Pancreas (tissue), 10 donors: ENCODE data around the gene HS6ST1. TPM values are rescaled to one million over a fixed set of nuclear protein-coding genes. Genes with fewer than 3 reads are reported as not detected.

ENCODE experiments used
- ATAC-seq, 4 donors: fragments of 200-7000 bp; cut with Tn5 transposase; one replicate each; pipeline versions ENCODE4 v1.8.0 to v1.9.1; 2020; ENCODE audit warnings: mild to moderate bottlenecking in 4 of 4, moderate library complexity in 4 of 4
- DNase-seq, 6 donors: peaks; one replicate each; pipeline ENCODE4 v3.0.0-alpha.2; 2020
- FAIRE-seq: peaks from 2 replicates; lab custom pipeline; 2012; peaks lifted over from hg19 to GRCh38; lab: Jason Lieb, UNC
- H3K27ac ChIP-seq, 4 donors: fragments of 200-600 bp; sonication (generic); 1 replicate in 3 of 4; 2 replicates in 1 of 4; pipeline versions ENCODE4 v1.5.0 to v1.8.0; 2020
- H3K27me3 ChIP-seq, 4 donors: fragments of 200-600 bp; one replicate each; pipeline ENCODE4 v1.8.0; 2021
- H3K36me3 ChIP-seq, 3 donors: fragments of 200-600 bp; sonication (generic) in 1 of 3; one replicate each; pipeline versions ENCODE4 v1.5.0 to v1.8.0; 2020 to 2021
- H3K4me1 ChIP-seq, 3 donors: fragments of 200-600 bp; one replicate each; pipeline ENCODE4 v1.8.0; 2021
- H3K4me3 ChIP-seq, 4 donors: fragments of 200-600 bp; sonication (generic) in 2 of 4; one replicate each; pipeline versions ENCODE4 v1.5.0 to v1.8.0; 2020 to 2021
- H3K9me3 ChIP-seq, 4 donors: fragments of 200-600 bp; one replicate each; pipeline ENCODE4 v1.8.0; 2021
- WGBS, 2 donors: extraction: QIAGEN DNeasy Blood & Tissue Kit; methylation state at CpG; one replicate each; pipeline ENCODE4 v1.1.7; 2013; 5-methylcytosine and 5-hydroxymethylcytosine counted together
- intact Hi-C, 3 donors: fragments of 100-400 bp; cut with DNase I; formaldehyde crosslinking; loops; one replicate each; pipeline versions ENCODE4 v1.11.1 to v1.14.2; 2022
- polyA plus RNA-seq, 2 donors: library from polyadenylated mRNA; stranded (reverse); fragments of 200-250 nt; gene quantifications; one replicate each; pipeline ENCODE4 v1.2.3, GENCODE V29; 2013
- total RNA-seq, 6 donors: library from RNA; stranded (reverse); fragmentation: NEBNext Ultra II Directional in 4 of 6; extraction: Animal tissue kit (Norgen Biotek cat#: 25700) in 4 of 6; gene quantifications; one replicate each; pipeline versions ENCODE4 v1.2.1 to v1.2.4, GENCODE V29; 2021 to 2023
- TF ChIP-seq, protein P1 (sequence below), 4 donors: fragments of 200-600 bp; sonication (generic) in 3 of 4; IDR thresholded peaks; one replicate each; pipeline versions ENCODE4 v1.5.0 to v1.8.0; 2021; ENCODE audit warnings: antibody characterized with exemption in 4 of 4
- donor health status: healthy with polysubstance abuse.
- donor health status: DM: no; HTN: no; CAD: no; lungs with moderate emphysema.
- donor health status: DM: no; HTN: no; CAD: no.
- donor health status: control.
- donor health status: control.
- donor health status: Bipolar disorder and iron deficiency.
- donor health status: DM: yes; HTN: yes; CAD: no.
- donor health status: DM: no; HTN: no; CAD: no.
- donor health status: DM: no; HTN: no; CAD: no.
- donor health status: DM: yes; HTN: yes; CAD: no.

Gene HS6ST1
- total and polyA plus RNA-seq, 8 donors: 20.7 to 47.8 (median 25.5) TPM

DNA sequence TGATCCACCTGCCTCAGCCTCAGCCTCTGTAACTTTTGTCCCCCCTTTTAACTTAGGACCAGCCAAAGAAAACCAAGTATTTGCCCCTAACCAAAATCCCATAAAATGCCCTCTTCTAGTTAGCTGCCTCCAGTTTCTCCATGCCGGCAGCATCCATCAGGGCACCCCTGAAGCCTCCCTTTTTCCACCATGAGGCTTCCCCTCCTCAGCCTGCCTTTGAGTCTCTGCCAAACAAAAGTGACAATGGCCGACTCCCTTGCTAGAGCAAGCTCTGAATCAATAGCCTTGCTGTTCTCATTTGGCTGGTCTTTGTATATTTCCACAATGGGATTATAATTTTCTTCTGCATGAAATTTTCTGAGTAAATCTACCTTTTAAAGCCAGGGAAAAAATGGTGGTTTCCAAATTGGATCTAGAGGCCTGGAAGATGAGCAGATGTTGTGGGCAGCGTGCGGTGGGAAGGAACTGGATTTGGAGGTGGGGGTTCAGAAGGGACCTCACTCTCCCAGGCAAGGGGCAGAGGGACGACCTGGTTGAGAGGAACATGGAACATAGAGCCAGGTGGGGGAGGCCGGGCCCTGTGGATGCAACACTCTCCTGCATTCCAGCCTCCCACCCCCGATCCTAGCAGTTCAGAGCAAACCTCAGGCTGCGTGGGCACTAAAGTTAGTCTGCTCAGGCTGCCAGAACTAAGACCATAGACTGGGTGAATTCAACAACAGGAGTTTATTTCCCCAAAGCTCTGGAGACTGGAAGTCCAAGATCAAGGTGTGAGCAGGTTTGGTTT, 80.6 kb downstream of the HS6ST1 start:
- peaks cover 0 to 3% (median 0%) of the 10 kb centered on the region in 3 donors for H3K4me1 ChIP-seq
- H3K27ac ChIP-seq: no peak overlapping the region
- 86 to 90% methylated on average over 8 of the region's 8 CpGs for WGBS, 2 donors
- FAIRE-seq: no peak
- H3K27me3 ChIP-seq: no peaks in the 10 kb centered on the region
- DNase-seq: no peak
- H3K9me3 ChIP-seq: no peaks in the 10 kb centered on the region
- ATAC-seq: no peak
- intact Hi-C loops: no loop called here
- no peak overlapping the region for H3K4me3 ChIP-seq
- TF ChIP-seq, protein P1, sequence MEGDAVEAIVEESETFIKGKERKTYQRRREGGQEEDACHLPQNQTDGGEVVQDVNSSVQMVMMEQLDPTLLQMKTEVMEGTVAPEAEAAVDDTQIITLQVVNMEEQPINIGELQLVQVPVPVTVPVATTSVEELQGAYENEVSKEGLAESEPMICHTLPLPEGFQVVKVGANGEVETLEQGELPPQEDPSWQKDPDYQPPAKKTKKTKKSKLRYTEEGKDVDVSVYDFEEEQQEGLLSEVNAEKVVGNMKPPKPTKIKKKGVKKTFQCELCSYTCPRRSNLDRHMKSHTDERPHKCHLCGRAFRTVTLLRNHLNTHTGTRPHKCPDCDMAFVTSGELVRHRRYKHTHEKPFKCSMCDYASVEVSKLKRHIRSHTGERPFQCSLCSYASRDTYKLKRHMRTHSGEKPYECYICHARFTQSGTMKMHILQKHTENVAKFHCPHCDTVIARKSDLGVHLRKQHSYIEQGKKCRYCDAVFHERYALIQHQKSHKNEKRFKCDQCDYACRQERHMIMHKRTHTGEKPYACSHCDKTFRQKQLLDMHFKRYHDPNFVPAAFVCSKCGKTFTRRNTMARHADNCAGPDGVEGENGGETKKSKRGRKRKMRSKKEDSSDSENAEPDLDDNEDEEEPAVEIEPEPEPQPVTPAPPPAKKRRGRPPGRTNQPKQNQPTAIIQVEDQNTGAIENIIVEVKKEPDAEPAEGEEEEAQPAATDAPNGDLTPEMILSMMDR (IDR thresholded peaks at IDR 0.05): no peak
- H3K36me3 ChIP-seq: no peaks in the 10 kb centered on the region

DNA sequence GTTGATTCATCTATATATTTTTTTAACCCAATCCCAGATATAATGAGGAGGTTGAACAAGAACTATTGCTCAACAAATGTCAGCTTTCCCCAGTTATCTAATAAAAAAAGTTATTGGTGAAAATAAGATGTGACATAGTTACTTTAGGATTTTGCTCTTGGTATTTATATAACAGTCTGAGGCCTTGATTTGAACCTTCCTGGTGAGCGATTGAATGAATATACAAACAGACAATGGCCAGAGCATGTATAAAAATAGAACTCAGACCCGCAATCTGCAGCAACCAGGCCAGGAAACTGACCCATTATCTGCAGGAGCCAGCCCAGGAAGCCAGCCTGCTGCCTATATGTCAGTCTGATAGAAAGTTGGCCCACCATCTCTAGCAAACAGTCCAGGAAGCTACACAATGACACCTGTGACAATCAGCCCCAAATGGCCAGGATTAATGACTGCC, 81.6 kb downstream of the HS6ST1 start:
- intact Hi-C loops: no loop called here
- Histone ChIP-seq H3K4me1 (peaks cover 0 to 3% (median 0%) of the 10 kb centered on the region in 3 donors), H3K27ac (no peak overlapping the region), H3K4me3 (no peak overlapping the region), H3K36me3 (no peaks in the 10 kb centered on the region), H3K27me3 (no peaks in the 10 kb centered on the region), H3K9me3 (no peaks in the 10 kb centered on the region)
- no peak for ATAC-seq
- TF ChIP-seq, protein P1 (IDR thresholded peaks at IDR 0.05): no peak
- WGBS, 2 donors: 73 to 80% methylated on average over 2 of the region's 2 CpGs
- no peak for FAIRE-seq
- no peak for DNase-seq

DNA sequence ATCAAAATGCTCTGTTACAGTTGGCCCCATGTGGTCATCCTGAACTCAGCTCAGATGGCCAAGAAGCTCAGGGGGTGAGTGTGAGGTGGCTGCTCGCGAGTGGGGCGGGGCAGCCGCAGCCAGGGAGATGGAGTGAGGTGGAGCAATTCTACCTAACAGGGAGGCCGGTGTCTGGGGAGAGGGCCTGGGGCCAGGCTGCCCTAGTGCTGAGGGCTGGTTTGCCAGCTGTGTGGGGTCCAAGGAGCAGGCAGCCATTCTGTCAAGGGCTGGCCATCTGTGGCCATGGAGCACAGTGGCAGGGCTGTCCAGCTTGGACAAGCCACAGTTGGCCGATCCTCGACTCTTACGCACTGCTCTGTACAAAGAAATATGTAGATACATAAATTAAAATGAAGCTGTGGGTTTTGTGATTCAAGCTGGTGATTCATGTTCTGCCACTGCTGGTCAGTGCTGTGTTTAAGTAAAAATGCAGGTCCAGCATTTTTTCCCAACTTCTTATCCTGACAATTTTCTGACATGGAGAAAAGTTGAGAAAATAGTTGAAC, 82.1 kb downstream of the HS6ST1 start:
- ATAC-seq: no peak
- no peak overlapping the region for H3K4me3 ChIP-seq
- intact Hi-C loops: no loop called here
- WGBS, 2 donors: 92 to 96% methylated on average over 8 of the region's 8 CpGs
- no peak for FAIRE-seq
- H3K9me3 ChIP-seq: no peaks in the 10 kb centered on the region
- peak in 1 of 6 donors; percentile 53 for DNase-seq
- H3K4me1 ChIP-seq: peaks cover 0 to 3% (median 0%) of the 10 kb centered on the region in 3 donors
- TF ChIP-seq, protein P1 (IDR thresholded peaks at IDR 0.05): no peak
- no peak overlapping the region for H3K27ac ChIP-seq
- no peaks in the 10 kb centered on the region for H3K27me3 ChIP-seq
- H3K36me3 ChIP-seq: no peaks in the 10 kb centered on the region

DNA sequence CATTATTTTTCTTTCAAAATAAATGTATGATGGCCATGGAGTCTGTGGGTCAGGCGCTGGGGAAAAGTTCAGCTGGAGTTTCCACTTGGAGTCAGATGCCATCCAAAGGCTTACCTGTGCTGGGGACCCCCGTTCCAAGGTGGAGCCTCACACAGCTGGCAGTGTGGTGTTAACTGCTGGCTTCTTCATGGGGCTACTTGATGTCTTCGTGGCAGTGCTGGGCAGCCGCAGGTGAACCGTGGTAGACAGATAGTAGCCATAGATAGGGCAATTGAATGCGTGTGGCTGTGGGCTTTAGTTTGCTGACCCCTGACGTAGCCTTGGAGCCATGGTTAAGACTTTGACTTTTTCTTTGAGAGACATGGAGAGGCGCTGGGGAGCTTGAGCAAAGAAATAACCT, 83.1 kb downstream of the HS6ST1 start:
- 80 to 89% methylated on average over 8 of the region's 8 CpGs for WGBS, 2 donors
- no peaks in the 10 kb centered on the region for H3K36me3 ChIP-seq
- H3K4me1 ChIP-seq: peaks cover 0 to 3% (median 0%) of the 10 kb centered on the region in 3 donors
- intact Hi-C loops: no loop called here
- no peak for DNase-seq
- no peak for ATAC-seq
- H3K9me3 ChIP-seq: no peaks in the 10 kb centered on the region
- no peaks in the 10 kb centered on the region for H3K27me3 ChIP-seq
- TF ChIP-seq, protein P1 (IDR thresholded peaks at IDR 0.05): no peak
- H3K27ac ChIP-seq: no peak overlapping the region
- no peak overlapping the region for H3K4me3 ChIP-seq
- FAIRE-seq: no peak

DNA sequence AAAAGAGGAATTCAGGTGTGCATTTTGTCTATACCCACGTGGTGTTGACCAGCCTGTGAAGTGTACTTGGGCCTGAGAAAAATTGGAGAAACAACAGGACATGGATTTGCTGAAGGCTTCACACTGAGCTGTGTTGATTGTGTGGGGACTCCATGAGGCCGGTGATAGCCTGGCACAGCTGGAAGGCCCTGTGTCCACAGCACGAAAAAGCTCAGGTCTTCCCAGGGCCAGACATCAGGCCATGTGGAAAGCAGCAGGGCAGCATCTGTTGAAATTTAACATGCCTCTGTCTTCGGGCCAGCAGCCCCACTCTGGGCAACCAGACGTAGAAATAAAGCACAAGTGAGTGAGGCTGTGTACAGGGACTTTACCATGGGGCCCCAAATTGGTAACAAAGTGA, 84.1 kb downstream of the HS6ST1 start:
- TF ChIP-seq, protein P1 (IDR thresholded peaks at IDR 0.05): no peak
- Histone ChIP-seq H3K27ac (no peak overlapping the region), H3K4me1 (peaks cover 0 to 3% (median 0%) of the 10 kb centered on the region in 3 donors), H3K9me3 (no peaks in the 10 kb centered on the region), H3K27me3 (no peaks in the 10 kb centered on the region), H3K4me3 (no peak overlapping the region), H3K36me3 (no peaks in the 10 kb centered on the region)
- ATAC-seq (no peak), FAIRE-seq (no peak), DNase-seq (no peak)
- intact Hi-C loops: no loop called here
- 77 to 85% methylated on average over 5 of the region's 5 CpGs for WGBS, 2 donors
